DOHH2 (cell line): Measurements from ENCODE around the gene TM9SF4.

ENCODE experiments used
- H3F3A ChIP-seq: fragments of 200-600 bp; sonication (generic), shearing (Covaris generic); 2 replicates; pipeline ENCODE4 v1.6.0; 2016; ENCODE audit warnings: antibody characterized with exemption, mild to moderate bottlenecking; ENCODE audit not compliant: control insufficient read depth, insufficient read depth
- H3K27ac ChIP-seq: fragments of 200-600 bp; sonication (generic); 2 replicates; pipeline ENCODE4 v1.5.1; 2014; ENCODE audit warnings: low read depth, mild to moderate bottlenecking, low read length, moderate library complexity
- H3K27me3 ChIP-seq: fragments of 200-600 bp; sonication (generic); 2 replicates; pipeline ENCODE4 v1.6.1; 2014; ENCODE audit warnings: mild to moderate bottlenecking, low read length, mixed read lengths; ENCODE audit not compliant: control insufficient read depth
- H3K36me3 ChIP-seq: fragments of 200-600 bp; sonication (generic); 2 replicates; pipeline ENCODE4 v1.6.1; 2014; ENCODE audit warnings: mild to moderate bottlenecking, low read length, moderate library complexity, mixed read lengths; ENCODE audit not compliant: control insufficient read depth
- H3K4me1 ChIP-seq: fragments of 200-600 bp; sonication (generic); 2 replicates; pipeline ENCODE4 v1.6.1; 2014; ENCODE audit warnings: mild to moderate bottlenecking, low read length, mixed read lengths; ENCODE audit not compliant: control insufficient read depth
- H3K4me2 ChIP-seq: fragments of 200-600 bp; sonication (generic); 2 replicates; pipeline ENCODE4 v1.6.0; 2014; ENCODE audit warnings: mild to moderate bottlenecking, low read length, moderate library complexity
- H3K4me3 ChIP-seq: fragments of 200-600 bp; sonication (generic); 2 replicates; pipeline ENCODE4 v1.5.1; 2014; ENCODE audit warnings: mild to moderate bottlenecking, low read length, mixed read lengths
- H3K79me2 ChIP-seq: fragments of 200-600 bp; sonication (generic); 2 replicates; pipeline ENCODE4 v1.6.1; 2014; ENCODE audit warnings: mild to moderate bottlenecking, low read length, mixed read lengths; ENCODE audit not compliant: control insufficient read depth
- H3K9me2 ChIP-seq: fragments of 200-600 bp; sonication (generic); replicated peaks from 2 replicates; pipeline ENCODE4 v1.6.1; 2014; ENCODE audit warnings: mild to moderate bottlenecking, low read length, mixed read lengths; ENCODE audit not compliant: control insufficient read depth
- H3K9me3 ChIP-seq: fragments of 200-600 bp; sonication (generic); 2 replicates; pipeline ENCODE4 v1.6.1; 2014; ENCODE audit warnings: antibody characterized with exemption, low read length, mixed read lengths; ENCODE audit not compliant: control insufficient read depth, insufficient read depth
- H4K20me1 ChIP-seq: fragments of 200-600 bp; sonication (generic); 2 replicates; pipeline ENCODE4 v1.6.0; 2014; ENCODE audit warnings: low read depth, mild to moderate bottlenecking, antibody characterized with exemption, low read length, moderate library complexity; ENCODE audit not compliant: control insufficient read depth, insufficient read depth
- EZH2phosphoT487 ChIP-seq: fragments of 200-600 bp; sonication (generic); IDR thresholded peaks from 2 replicates; pipeline ENCODE4 v1.6.1; 2017; ENCODE audit warnings: borderline replicate concordance, mild to moderate bottlenecking, antibody characterized with exemption, low read length, moderate library complexity, mixed read lengths
- TF ChIP-seq, protein P1 (sequence below): fragments of 200-600 bp; sonication (generic); IDR thresholded peaks from one replicate; pipeline ENCODE4 v1.5.1; 2014; ENCODE audit warnings: antibody characterized with exemption, mild to moderate bottlenecking, low read depth, low read length; ENCODE audit not compliant: poor library complexity, severe bottlenecking

TM9SF4 gene

GRCh38 chr20:32140603-32141002 lies 31.1 kb downstream of the TM9SF4 start:
- no peaks in the 10 kb centered on the region for H3K9me2 ChIP-seq
- H3K4me2 ChIP-seq, result no peak overlapping the region
- no peaks in the 10 kb centered on the region for H4K20me1 ChIP-seq
- peaks cover 16% of the 10 kb centered on the region for H3K4me1 ChIP-seq
- no peaks in the 10 kb centered on the region for H3K27me3 ChIP-seq
- TF ChIP-seq EZH2phosphoT487, result no peak
- TF ChIP-seq, protein P1, sequence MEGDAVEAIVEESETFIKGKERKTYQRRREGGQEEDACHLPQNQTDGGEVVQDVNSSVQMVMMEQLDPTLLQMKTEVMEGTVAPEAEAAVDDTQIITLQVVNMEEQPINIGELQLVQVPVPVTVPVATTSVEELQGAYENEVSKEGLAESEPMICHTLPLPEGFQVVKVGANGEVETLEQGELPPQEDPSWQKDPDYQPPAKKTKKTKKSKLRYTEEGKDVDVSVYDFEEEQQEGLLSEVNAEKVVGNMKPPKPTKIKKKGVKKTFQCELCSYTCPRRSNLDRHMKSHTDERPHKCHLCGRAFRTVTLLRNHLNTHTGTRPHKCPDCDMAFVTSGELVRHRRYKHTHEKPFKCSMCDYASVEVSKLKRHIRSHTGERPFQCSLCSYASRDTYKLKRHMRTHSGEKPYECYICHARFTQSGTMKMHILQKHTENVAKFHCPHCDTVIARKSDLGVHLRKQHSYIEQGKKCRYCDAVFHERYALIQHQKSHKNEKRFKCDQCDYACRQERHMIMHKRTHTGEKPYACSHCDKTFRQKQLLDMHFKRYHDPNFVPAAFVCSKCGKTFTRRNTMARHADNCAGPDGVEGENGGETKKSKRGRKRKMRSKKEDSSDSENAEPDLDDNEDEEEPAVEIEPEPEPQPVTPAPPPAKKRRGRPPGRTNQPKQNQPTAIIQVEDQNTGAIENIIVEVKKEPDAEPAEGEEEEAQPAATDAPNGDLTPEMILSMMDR, result no peak
- H3K36me3 ChIP-seq, result peaks cover 88% of the 10 kb centered on the region
- no peak overlapping the region for H3K27ac ChIP-seq
- H3K4me3 ChIP-seq, result no peak overlapping the region
- no peaks in the 10 kb centered on the region for H3K9me3 ChIP-seq
- H3K79me2 ChIP-seq, result peaks cover 3% of the 10 kb centered on the region; the same call in 1 of the 2 replicates
- no peaks in the 10 kb centered on the region for H3F3A ChIP-seq

DNA sequence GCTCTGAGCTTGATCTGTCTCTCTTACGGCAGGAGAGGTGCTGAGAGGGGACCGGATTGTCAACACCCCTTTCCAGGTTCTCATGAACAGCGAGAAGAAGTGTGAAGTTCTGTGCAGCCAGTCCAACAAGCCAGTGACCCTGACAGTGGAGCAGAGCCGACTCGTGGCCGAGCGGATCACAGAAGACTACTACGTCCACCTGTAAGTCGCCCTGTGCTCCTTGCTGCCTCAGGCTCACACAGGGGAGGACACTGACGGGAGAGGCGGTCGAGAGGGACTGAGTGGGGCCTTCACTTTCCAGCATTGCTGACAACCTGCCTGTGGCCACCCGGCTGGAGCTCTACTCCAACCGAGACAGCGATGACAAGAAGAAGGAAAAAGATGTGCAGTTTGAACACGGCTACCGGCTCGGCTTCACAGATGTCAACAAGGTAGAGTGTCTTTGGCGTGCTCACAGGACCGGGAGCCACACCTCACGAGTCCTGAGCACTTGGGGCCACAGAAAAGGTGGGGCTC lies 32.0 kb downstream of the TM9SF4 start:
- H3F3A ChIP-seq, result no peaks in the 10 kb centered on the region
- TF ChIP-seq, protein P1, result no peak
- TF ChIP-seq EZH2phosphoT487, result no peak
- no peaks in the 10 kb centered on the region for H3K9me3 ChIP-seq
- no peaks in the 10 kb centered on the region for H3K9me2 ChIP-seq
- H3K27ac ChIP-seq, result no peak overlapping the region
- no peaks in the 10 kb centered on the region for H3K27me3 ChIP-seq
- no peak overlapping the region for H3K4me2 ChIP-seq
- H3K36me3 ChIP-seq, result peaks cover 88% of the 10 kb centered on the region
- H3K79me2 ChIP-seq, result no peaks in the 10 kb centered on the region
- peaks cover 16% of the 10 kb centered on the region for H3K4me1 ChIP-seq
- no peaks in the 10 kb centered on the region for H4K20me1 ChIP-seq
- H3K4me3 ChIP-seq, result no peak overlapping the region

DNA sequence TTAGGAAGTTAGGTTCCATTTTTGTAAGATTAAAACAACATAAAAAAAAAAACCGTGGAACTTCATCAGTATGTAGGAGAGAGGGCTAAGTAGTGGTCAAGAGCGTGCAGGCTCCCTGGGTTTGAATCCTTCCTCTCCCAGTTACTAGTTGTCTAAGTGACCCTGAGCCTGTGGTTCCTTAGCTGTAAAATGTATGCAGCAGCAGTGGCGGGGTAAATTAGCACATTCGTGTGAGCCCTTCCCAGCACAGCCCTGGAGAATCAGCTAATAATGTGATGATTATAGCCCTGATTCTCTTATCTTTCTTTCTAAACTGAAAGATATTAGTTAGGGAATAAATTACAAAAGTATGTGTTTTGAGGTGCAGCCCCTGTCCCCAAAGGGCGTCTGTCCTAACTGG lies 32.6 kb downstream of the TM9SF4 start:
- no peaks in the 10 kb centered on the region for H3K79me2 ChIP-seq

More for the DNA sequence above, 32.6 kb downstream of the TM9SF4 start:
- Histone ChIP-seq H3K27me3 (no peaks in the 10 kb centered on the region), H3K4me3 (no peak overlapping the region), H3K27ac (no peak overlapping the region), H4K20me1 (no peaks in the 10 kb centered on the region), H3K36me3 (peaks cover 87% of the 10 kb centered on the region), H3K4me1 (peaks cover 16% of the 10 kb centered on the region), H3F3A (no peaks in the 10 kb centered on the region), H3K9me3 (no peaks in the 10 kb centered on the region), H3K4me2 (no peak overlapping the region), H3K9me2 (no peaks in the 10 kb centered on the region)
- TF ChIP-seq EZH2phosphoT487, result no peak
- TF ChIP-seq, protein P1, result no peak
